Mesangial cell (primary cell): ENCODE results near the gene TRIM49D1. TPM values are rescaled to one million over a fixed set of nuclear protein-coding genes. Genes with fewer than 3 reads are reported as not detected.

ENCODE experiments used
- total RNA-seq: library from RNA; depleted of rRNA; stranded (reverse); fragments of >200 nt; gene quantifications from 2 replicates; pipeline ENCODE4 v1.2.3, GENCODE V29; 2015

The TRIM49D1 gene
- total RNA-seq: not detected in 2 replicates

GRCh38 chr11:89922195-89922660 lies at the start of gene TRIM49D1:
Gene TRIM49D1, minus strand, starts transcription at chr11:89922245. Its CDS starts 4,535 bp downstream, at chr11:89917710.

GRCh38 chr11:89965737-89966136 lies 43.7 kb upstream of the TRIM49D1 start, which contains the start of gene TRIM64:
Gene TRIM64, plus strand, starts transcription at chr11:89966037. Its CDS starts 2,467 bp downstream, at chr11:89968504.

GRCh38 chr11:89923764-89924163 lies 1.7 kb upstream of the TRIM49D1 start, which contains the start of gene TRIM49D2:
Gene TRIM49D2, plus strand, starts transcription at chr11:89924064. Its CDS starts 2,698 bp downstream, at chr11:89926762.

Other genes starting within 250 kb of the TRIM49D1 start
- not detected in 2 replicates for gene TRIM77, start 211.9 kb downstream of the TRIM49D1 start, total RNA-seq
- gene TRIM49, start 113.7 kb downstream of the TRIM49D1 start, total RNA-seq: not detected in 2 replicates
- gene TRIM64B, start 43.8 kb downstream of the TRIM49D1 start, total RNA-seq: not detected in 2 replicates
- not detected in 2 replicates for gene TRIM49D2, start 1.8 kb upstream of the TRIM49D1 start, total RNA-seq
- gene TRIM64, start 43.8 kb upstream of the TRIM49D1 start, total RNA-seq: not detected in 2 replicates
- not detected in 2 replicates for gene TRIM49C, start 108.9 kb upstream of the TRIM49D1 start, total RNA-seq
- not detected in 2 replicates for gene UBTFL1, start 163.7 kb upstream of the TRIM49D1 start, total RNA-seq
- gene NAALAD2, start 212.4 kb upstream of the TRIM49D1 start, total RNA-seq: 0.49 and 0.63 TPM in 2 replicates